GOT3 (cell line): ENCODE results near the gene AMPD1.
A peak's percentile ranks its signal among the peaks of the same experiment; 100 is the strongest.

Experiments used
- DNase-seq: peaks from one replicate; lab custom pipeline; 2025; ENCODE audit warnings: mixed read lengths; lab: John Stamatoyannopoulos, UW

The AMPD1 gene

DNA sequence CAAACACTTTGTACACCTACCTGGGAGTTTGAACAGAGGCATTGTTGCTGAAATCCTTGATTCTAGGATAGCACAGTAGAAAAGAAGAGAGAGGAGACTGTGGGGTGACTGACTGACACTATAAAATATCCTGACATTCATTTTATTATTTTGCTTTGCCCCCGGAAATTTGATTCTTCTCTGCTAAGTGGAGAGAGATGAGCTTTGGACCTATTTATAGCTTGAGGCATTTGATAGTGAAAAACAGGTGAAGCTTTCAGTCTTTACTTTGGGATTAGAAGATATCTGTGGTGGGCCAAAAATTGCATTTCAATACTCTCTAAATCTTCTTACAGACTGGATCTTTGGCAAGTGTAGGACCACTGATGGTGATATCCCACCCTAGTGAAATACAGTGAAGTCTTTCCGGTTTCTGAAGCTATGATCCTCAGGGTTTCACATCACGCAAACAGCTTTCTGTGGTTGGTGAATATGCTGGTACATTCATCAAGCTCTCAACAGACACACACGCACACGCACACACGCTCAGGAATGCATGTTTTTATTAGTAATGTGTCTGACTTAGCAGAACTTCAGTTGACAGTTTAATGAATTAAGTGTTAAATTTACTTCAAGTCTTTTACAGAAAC is at the start of gene AMPD1:
Gene AMPD1, minus strand, starts transcription at position 117 of the 629 bp plus-strand sequence. Its CDS starts 75 bp downstream, at position 42.
- no peak for DNase-seq

DNA sequence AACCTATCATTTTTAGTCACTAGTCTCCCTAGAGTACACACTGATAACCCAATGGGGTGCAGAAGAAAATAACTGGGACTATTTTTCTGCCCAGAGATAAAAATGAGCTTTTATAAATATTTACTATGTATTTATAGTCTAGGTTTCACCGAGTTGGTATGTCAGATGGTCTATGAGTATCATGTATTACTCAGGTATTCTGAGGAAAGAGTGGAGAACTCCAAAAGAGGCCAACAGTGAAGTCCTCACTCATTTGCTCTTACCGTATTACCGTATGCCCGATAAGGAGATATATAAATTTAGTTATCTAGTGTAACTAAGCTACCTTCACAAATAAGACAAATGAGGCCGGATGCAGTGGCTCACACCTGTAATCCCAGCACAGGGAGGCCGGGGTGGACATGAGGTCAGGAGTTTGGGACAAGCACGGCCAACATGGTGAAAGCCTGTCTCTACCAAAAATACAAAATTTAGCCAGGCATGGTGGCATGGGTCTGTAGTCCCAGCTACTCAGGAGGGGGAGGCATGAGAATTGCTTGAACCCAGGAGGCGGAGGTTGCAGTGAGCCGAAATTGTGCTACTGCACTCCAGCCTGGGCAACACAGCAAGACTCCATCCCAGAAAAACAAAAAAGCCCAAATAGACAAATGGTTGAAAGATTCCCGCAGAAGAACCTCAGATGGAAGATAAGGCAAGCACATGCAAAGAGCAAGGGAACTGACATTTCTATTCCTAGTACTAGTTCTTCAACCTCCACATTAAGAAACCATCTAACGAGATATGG is 46.8 kb upstream of the AMPD1 start:
- DNase-seq: no peak

DNA sequence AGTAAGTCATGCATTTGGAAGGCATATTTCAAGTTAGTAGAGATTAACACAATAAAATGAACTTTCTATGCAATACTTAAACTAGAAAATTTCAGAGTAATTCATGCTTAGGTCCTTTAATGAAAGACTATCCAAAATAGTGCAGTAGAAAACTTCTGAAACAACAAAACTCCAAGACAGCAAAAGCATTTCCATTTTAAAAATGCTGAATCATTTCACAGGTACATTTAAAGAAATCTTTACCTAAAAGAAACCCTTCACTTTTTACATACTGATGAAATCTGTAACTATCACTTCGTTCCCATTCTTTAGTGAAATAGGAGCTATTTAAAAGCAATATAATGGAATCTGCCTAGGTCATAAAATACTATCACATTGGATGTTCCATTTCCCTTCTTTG is 45.0 kb upstream of the AMPD1 start:
- DNase-seq: no peak

DNA sequence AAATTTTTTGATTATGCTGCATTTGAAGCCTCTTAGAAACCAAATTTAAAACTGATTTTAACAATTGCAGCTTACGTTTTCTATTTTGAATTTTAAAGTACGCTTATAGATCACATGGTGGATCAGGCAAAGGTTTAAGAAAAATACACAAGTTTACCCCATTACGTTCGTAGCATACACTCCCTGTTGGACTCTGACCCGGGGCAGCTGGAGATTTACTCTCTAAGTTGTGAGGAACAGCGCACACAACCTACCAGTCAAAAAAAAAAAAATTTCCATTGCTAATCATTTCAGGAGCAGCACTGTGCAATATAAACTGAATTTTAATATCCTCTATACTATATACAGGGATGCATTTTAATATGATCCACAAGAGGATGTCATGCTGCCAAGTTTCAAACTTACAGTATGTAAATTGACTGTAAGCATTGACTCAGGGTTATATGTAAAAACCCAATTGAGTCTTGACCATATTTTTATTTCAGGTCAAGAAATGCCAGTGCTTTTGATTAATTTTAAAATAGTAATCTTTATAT is 42.0 kb upstream of the AMPD1 start:
- no peak for DNase-seq

DNA sequence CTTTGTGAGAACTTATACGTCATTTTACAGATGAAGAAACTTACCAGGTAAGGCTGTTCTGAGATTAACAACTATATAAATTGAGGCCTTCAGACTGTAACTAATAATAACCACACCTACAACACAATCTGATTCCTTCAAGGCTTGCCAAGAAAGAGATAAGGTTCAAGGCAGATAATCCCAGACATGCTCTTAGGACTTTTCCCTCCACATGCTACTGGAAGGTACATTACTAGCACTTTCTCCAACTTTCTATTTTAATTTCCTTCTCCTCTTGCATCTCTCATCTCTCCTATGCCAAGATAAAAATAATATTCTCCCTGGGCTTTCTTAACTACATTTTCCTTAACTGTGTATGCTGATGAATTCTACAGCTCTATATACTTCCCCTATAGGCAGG is 40.1 kb upstream of the AMPD1 start:
- no peak for DNase-seq

DNA sequence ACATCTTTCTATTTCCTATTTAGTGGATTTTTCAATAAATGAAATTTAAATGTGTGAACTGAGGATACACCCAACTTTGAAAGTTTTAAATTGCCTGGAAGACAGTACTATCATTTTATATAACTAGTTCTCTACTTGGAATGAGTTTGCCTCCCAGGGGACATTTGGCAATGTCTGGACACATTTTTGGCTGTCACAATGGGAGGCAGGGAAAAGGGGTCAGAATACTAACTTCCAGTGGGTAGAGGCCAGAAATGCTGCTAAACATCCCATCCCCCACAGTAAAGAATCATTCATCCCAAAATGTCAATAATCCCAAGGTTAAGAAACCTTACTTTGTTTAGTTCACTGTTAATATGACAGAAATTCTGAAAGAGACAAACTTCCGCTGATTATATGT is 34.4 kb upstream of the AMPD1 start:
- DNase-seq: no peak

DNA sequence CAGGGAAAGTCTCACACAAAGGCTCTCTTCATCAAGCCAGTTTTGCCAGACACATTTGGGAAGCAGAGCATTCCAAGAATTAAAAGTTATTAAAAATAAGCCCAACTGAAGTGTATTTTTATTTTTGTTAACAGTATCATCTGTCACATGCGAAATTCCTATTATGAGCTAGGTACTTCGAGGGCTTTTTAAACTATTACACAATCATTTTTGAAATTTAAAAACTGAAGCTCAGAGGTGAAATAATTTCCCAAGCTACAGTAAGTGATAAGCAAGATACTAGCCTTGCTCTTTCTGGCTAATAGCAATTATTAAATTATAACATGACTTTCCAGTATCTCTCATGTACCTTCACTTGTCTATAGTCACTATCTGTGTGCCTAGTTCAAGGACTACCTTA is 33.2 kb upstream of the AMPD1 start:
- no peak for DNase-seq

DNA sequence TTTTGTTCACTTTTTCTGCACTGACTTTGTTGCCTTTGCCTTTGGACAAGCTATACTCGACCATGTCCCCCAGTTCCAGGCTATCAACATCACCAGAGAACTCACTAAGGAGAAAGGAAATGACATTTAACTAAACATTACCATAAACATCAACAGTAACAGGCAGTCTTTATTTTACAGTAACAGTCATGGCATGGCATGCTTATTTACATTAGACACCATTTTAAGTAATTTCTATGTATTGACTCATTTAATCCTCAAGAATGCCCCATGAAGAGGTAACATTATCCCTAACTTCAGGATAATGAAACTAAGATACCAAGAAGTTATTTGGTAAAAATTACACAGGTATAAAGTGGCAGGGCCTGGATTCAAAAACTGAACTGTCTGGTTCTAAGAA is 29.9 kb upstream of the AMPD1 start:
- DNase-seq: no peak

DNA sequence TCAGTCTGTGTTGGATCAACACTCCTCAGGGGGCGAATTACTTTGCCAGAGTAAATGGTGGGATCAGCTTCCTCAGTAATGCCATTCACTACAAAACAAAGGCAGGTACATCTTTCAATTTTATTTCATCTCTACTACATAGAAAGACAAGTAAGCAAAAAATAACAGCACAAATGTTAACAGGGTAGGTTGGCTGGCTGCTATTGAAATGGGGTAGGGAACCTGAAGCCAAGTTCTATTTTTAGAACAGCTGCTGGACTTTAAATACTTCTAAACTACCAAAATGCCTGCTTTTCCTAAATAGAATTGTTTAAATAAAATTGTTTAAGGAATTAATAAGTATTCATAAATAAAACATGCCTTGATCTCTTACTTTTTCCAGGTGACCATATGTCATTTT is 28.6 kb upstream of the AMPD1 start:
- no peak for DNase-seq

DNA sequence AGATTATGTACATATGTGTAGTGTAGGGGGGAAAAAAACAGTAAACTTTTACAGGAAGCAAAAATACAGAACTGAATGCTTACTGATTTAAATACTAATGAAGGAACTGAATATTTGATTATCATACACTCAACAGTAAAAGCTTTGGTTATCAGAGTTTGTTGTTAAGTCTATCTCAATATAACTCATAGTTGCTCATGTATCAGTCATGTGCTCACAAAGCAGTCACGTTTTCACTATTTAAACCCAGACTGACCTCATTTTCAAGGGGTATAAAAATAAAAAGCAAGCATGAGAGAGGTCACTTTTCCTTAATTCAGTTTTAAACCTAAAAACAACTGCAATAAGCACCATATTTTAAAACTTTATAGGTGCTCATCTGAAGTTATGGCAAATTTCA is 28.1 kb upstream of the AMPD1 start:
- DNase-seq: no peak

DNA sequence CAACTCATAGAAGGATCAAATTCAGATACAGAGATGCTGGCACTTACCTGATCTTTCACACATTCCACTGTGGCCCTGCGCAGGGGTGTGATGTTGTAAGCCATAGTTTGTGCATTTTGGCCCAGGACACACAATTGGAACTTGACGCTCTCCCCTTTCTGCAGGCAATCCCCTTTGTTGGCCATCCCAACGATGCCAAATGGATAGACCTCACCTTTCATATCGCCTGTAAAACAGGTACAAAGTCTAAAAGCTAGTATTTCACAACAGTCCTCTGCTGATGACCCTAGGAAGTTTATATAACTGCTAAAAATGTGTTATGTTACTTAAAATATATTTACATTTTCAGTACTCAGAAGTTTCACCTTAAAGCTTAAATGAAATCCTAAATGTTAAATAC is 25.1 kb upstream of the AMPD1 start:
- DNase-seq: no peak

DNA sequence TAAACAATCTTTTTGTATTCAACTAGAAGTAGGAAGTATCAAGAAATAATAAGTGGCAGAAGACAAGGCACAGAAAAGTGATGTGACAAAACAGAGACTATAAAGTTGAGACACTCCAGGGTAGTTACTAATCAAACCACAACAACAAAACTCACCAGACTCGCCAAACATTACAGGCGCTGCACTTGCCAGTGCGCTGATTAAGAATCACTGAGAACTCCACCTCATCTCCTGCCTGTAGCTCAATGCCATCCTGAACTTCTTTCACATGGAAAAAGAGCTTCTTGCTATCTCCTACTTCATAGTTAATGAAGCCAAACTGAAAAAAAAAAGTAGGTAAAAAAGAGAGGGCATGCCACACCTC is 24.1 kb upstream of the AMPD1 start:
- DNase-seq: no peak

DNA sequence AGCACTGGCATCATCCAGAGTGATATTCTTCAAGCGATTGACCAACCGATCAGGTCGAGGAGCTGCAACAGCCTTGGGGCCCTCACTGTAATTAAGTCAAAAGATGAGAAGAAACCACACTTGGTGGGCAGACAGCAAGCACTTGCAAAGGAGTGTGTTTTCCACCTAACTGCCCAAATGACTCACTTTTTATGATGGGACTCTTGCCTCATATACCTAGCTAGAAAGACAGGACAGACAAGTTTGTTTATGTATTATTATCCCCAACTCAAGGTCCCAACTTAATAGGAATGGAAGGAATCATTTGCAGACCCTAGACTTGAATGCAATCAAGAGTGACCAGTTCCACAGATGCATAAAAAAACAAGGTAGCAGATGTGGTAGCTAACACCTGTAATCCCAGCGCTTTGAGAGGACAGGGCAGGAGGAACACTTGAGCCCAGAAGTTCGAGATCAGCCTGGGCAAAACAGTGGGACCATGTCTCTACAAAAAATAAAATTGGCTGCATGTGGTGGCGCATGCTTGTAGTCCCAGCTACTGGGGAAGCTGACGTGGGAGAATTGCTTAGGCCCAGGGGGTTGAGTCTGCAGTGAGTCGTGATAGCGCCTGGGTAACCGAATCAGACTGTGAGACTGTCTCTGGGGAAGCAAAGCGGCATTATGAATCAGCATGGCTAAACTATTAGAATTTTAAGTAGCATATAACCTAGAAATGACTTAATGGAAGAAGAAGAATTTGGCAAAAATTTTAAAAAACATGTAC is 23.5 kb upstream of the AMPD1 start:
- DNase-seq: no peak

DNA sequence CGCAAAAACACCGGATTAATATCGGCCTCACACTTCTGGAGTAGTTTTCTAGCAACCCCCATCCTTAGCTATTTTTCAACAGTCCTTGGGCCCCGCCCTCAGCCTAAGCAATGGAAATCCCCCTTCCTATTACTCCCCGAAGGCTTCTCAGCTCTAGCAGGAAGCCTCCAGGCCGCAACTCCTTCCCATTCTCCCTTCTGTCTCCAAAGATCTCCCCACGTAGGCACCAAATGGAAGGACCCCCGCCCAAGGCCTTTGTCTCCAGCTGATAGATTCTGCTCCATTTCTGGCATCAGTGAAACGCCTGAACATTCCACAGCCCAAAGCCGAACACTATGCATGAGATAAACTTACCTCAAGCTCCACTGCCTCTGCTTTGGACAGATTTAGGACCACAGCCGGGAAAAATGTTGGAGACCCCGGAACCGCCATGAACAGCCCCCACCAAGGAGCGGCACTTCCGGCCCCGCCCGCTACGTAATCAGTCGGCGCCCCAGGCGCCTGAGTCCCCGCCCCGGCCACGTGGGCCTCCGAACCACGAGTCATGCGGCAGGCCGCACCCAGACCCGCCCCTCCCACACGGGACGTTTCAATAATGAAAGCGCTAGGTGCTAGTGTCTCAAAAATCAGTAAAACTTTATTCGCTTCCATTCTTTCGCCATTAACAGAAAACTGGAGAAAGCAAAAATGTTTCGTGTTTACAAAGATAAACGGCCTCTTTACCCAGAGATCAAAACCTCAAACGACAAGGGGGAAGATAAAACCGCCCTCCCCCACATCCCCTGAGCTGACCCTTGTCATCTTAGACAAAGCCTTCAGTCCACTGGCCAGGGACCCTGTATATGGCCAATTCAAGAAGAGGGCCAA is 21.2 kb upstream of the AMPD1 start, which contains the start of gene NRAS:
Gene NRAS, minus strand, starts transcription at position 468 of the 867 bp plus-strand sequence. CDS start 611 bp downstream, outside the sequence.
- DNase-seq: peak; percentile 46

DNA sequence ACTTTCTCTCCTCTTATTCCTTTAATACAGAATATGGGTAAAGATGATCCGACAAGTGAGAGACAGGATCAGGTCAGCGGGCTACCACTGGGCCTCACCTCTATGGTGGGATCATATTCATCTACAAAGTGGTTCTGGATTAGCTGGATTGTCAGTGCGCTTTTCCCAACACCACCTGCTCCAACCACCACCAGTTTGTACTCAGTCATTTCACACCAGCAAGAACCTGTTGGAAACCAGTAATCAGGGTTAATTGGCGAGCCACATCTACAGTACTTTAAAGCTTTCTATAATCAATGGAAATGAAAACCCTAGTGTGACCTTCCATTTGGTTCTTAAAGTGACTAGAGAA is 20.6 kb upstream of the AMPD1 start:
- no peak for DNase-seq

DNA sequence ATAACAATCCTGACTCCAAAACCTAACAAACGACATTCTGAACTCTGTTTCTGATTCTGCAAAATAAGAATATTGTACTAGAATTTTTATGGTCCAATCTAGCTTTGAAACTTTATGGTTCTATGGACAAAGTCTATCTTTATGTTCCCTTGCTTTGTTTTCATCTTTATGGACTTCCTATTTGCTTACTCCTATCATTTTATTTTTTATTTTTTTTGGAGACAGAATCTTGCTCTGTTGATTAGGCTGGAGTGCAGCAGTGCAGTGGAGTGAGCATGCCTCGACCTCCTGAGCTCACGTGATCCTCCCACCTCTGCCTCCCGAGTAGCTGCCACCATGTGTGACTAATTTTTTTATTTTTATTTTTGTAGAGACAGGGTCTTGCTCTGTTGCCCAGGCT is 17.6 kb upstream of the AMPD1 start:
- no peak for DNase-seq

DNA sequence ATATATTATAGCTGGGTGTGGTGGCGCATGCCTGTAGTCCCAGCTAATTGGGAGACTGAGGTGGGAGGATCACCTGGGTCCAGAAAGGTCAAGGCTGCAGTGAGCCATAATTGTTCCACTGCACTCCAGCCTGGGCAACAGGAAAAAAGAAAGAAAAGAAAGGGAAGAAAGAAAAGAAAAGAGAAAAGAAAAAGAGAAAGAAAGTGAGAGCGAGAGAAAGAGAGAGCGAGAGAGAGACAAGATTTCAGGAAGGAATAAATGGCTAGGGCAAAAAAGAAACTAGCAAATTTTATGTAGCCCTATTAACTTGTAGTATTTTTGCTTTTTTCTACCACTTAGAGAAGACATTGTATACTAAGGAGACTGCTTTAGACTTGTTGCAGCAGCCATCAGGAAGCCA is 15.0 kb upstream of the AMPD1 start:
- no peak for DNase-seq

DNA sequence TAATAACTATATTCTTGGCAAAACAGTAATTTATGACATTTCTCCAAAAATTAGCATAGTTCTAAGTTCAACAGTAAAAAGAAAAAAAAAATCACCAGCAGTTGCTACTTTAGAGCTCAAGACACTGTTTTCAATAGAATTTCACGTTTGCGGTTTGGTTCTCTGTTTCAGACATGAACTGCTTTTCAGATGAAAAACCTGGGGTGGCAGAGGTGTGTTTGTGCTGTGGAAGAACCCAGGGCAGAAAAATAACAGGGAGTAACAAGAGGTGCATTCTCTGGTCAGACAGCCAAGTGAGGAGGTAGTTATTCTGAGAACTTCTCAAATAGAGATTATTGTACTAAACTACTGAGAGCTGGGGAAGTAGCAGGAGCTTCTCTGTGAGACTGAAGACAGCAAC is 12.3 kb upstream of the AMPD1 start:
- DNase-seq: no peak

DNA sequence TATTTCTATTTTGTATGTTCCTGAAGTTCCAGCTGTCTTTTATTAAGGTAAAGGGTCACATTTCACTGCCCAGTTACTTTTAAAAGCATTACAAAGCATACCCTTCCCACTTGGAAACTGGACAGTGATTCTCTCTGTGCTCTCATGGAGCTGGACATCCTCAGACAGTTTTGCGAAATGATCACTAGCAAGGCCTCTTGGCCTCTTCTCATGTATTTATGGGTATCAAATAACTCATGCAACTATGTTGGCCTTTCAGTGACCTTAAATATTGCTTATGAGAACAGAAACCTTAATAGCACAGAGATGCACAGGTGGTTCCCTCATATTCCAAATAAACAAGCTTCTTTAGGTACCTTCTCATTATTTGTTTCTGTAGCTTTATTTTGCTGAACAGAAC is 7.9 kb upstream of the AMPD1 start:
- DNase-seq: no peak

DNA sequence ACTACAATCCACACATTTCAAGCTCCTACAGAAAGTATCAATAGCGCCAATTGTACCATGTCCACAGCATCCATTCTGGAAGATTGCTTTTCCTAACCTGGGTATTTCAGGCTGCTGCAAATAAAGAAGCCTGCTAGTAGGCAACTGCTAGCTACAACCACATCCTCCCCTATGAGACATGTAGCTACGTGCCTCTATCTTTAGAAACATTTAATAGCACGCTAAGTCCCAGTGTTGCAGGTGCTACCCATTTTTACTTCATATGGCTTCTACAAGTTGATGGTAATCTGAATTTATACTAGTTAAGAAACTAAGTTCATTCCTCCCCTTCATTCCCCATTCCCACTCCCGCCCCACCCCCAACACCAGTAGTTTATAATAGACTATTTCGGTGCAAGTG is 7.4 kb upstream of the AMPD1 start:
- DNase-seq: no peak

DNA sequence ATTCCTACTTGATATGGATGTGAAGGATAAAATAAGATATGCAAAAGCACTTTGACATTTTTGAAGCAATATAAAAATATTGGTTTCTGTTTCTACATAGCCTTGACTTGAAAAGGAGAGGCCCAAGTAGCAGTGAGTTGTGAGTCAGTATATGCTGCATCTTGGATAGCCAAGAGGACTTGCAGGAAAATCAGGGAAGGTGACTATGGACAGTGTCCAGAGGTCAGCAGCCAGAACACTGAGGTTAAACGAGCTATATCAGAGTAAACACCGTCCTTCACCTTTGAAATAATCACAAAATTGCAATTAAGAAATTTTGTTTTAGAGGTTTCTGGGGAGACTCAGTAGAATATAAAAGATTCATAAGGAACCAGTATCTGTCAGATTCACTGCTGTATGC is 6.6 kb upstream of the AMPD1 start:
- no peak for DNase-seq

DNA sequence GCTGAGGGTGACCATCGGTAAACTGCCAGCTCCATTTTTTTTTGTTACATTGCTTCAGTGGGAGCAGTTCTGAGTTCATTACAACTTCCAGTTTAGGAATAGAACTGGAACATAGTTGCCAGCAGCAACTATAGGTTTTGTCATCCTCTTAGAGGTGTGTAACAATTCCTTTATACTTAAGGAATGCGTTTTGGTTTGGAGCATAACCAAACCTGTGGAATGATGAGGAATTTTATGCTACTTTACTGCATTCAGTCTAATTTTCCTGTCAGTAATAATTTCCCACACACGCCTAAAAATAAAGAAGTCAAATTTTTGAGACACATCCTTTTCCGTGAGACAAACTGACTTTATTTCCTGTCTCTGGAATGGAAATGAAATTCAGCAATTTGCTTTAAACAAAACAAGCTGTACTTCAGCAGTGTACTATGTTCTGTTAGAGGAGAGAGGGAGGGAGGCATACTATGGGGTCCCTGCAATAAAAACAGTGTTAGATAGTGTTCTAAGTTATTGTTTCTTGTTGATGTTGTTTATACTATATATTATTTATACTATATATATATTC is 4.8 kb upstream of the AMPD1 start:
- no peak for DNase-seq
